Activated T-cell treated with anti-CD3 and anti-CD28 coated beads, Interleukin-2, amount 50 U/mL, for 24 hours (primary cell): Measurements from ENCODE around the gene METTL15.
"Not testable (repeated sequence)": the region's sequence is repeated elsewhere in the genome, so short reads cannot be mapped to it uniquely, and the experiment has no call there.

ENCODE experiments used
- DNase-seq: peaks from one replicate; pipeline ENCODE4 v3.0.0-alpha.2; 2020
- H3K27ac Mint-ChIP-seq: 2 replicates; pipeline ENCODE4 v1.8.0; 2020; ENCODE audit warnings: mild to moderate bottlenecking, mixed read lengths
- H3K27me3 Mint-ChIP-seq: 2 replicates; pipeline ENCODE4 v1.8.0; 2020; ENCODE audit warnings: mixed read lengths
- H3K36me3 Mint-ChIP-seq: 2 replicates; pipeline ENCODE4 v1.8.0; 2020; ENCODE audit warnings: low read depth, mixed read lengths
- H3K4me1 Mint-ChIP-seq: 2 replicates; pipeline ENCODE4 v1.8.0; 2020; ENCODE audit warnings: low read depth, mixed read lengths
- H3K4me3 Mint-ChIP-seq: 2 replicates; pipeline ENCODE4 v1.8.0; 2020; ENCODE audit warnings: mild to moderate bottlenecking, moderate library complexity, mixed read lengths
- H3K9me3 Mint-ChIP-seq: 2 replicates; pipeline ENCODE4 v1.8.0; 2020; ENCODE audit warnings: mixed read lengths

METTL15 gene

DNA sequence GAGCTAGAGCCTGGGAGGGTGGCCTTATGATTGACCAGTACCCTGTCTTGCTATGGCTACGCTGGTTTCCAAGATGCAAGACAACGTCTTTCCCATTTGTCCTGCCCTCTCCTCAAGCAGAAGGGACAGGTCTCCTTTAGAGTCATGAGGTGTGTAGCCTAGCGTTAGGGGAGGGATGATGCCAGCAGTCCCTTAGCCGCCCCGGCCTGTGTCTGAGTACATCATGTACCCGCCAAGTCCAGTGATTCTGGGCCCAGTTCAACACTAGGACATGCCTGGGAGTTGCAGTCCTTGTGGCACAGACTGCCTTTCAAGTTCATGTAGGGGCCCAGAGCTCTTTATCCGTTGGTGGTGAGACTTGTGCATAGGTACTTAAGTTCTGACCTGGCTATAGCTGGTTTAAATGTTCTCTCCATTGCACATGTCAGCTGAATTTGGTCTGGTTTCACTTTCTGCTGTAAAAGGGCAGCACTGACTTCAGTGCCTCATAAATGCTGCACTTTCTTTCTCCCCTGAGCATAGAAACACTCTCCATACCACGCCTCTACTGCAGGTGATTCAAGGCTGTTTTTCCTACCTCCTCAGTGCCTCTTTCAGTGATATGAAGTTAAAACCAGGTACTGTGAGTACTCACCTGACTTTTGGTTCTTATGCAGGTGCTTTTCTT lies 151.1 kb downstream of the METTL15 start:
- Mint-ChIP-seq H3K9me3 (peaks cover 14% of the 10 kb centered on the region), H3K27me3 (no peaks in the 10 kb centered on the region), H3K4me3 (no peak overlapping the region), H3K36me3 (peaks cover 68% of the 10 kb centered on the region), H3K27ac (no peak overlapping the region), H3K4me1 (no peaks in the 10 kb centered on the region)
- no peak for DNase-seq

DNA sequence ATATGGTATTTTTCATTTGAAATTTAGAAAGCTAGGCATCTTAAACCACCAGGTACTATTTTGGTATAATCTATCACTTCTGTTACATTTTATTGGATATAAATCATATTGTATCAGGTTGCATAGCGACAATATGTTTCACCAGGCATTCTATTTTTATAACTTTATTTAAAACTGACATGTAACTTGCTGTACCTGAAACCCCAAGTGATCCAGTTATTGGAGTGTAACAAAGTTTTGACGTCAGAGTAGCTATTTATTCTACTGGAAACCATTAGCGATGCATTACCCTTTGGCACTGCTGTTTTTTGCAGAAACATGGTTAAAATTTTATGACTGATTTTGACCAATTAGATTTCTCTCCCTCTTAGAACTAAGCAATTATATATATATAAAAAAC lies 160.7 kb downstream of the METTL15 start:
- peaks cover 24% of the 10 kb centered on the region for H3K9me3 Mint-ChIP-seq

DNA sequence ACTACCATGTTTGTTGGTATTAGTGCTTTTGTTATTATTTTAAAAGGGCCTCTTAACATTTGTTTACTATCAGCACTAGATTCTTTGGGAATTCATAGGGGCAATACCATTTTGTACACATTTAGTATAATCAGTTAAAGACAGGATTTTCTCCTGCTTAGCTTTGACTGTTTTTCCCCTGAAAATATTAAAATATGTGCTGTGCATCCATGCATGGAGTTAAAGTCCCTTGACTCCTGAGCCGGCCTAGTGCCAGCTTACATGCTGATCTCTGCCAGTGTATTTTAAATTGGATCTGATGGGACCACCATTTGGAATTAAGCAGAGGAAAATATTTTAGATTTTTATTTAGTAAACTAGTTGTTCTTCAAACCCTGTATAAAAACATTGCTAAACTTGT lies 161.4 kb downstream of the METTL15 start:
- H3K27ac Mint-ChIP-seq: no peak overlapping the region
- peaks cover 44% of the 10 kb centered on the region for H3K36me3 Mint-ChIP-seq
- no peaks in the 10 kb centered on the region for H3K27me3 Mint-ChIP-seq
- H3K4me3 Mint-ChIP-seq: no peak overlapping the region
- no peaks in the 10 kb centered on the region for H3K4me1 Mint-ChIP-seq
- no peak for DNase-seq
- peaks cover 24% of the 10 kb centered on the region for H3K9me3 Mint-ChIP-seq

More for the DNA sequence above, 160.7 kb downstream of the METTL15 start:
- H3K27me3 Mint-ChIP-seq: no peaks in the 10 kb centered on the region
- no peak overlapping the region for H3K4me3 Mint-ChIP-seq
- no peaks in the 10 kb centered on the region for H3K4me1 Mint-ChIP-seq
- H3K36me3 Mint-ChIP-seq: peaks cover 50% of the 10 kb centered on the region
- no peak for DNase-seq
- no peak overlapping the region for H3K27ac Mint-ChIP-seq

DNA sequence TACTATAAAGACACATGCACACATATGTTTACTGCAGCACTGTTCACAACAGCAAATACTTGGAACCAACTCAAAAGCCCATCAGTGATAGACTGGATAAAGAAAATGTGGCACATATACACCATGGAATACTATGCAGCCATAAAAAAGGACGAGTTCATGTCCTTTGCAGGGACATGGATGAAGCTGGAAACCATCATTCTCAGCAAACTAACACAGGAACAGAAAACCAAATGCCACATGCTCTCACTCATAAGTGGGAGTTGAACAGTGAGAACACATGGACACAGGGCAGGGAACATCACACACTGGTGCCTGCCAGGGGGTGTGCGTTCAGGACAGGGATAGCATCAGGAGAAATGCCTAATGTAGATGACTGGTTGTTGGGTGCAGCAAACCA lies 164.1 kb downstream of the METTL15 start:
- H3K4me1 Mint-ChIP-seq, H3K27ac Mint-ChIP-seq, H3K4me3 Mint-ChIP-seq, DNase-seq, H3K27me3 Mint-ChIP-seq: not testable (repeated sequence)
- Mint-ChIP-seq H3K36me3 (peaks cover 28% of the 10 kb centered on the region), H3K9me3 (peaks cover 10% of the 10 kb centered on the region)

DNA sequence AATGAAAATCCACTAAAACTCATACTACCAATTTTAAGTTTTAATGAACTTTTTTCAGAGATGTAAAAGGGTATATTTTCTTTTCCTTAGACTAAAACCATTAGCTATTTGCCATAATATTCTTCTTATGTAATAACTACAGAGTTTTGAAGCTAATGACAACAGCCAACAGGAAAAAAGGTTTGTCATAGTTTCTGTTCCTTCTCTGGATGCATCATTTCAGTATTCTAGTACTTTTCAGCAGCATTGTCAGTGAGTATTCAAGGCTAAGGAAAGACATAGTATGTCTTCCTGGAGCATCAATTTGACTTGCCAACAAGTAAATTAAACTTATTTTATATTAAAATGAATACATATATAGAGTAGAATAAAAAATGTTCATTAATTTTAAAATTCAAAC lies 166.0 kb downstream of the METTL15 start:
- DNase-seq: no peak
- H3K36me3 Mint-ChIP-seq: peaks cover 34% of the 10 kb centered on the region
- H3K27me3 Mint-ChIP-seq: no peaks in the 10 kb centered on the region
- peaks cover 10% of the 10 kb centered on the region for H3K9me3 Mint-ChIP-seq
- no peak overlapping the region for H3K4me3 Mint-ChIP-seq
- H3K27ac Mint-ChIP-seq: no peak overlapping the region
- no peaks in the 10 kb centered on the region for H3K4me1 Mint-ChIP-seq

DNA sequence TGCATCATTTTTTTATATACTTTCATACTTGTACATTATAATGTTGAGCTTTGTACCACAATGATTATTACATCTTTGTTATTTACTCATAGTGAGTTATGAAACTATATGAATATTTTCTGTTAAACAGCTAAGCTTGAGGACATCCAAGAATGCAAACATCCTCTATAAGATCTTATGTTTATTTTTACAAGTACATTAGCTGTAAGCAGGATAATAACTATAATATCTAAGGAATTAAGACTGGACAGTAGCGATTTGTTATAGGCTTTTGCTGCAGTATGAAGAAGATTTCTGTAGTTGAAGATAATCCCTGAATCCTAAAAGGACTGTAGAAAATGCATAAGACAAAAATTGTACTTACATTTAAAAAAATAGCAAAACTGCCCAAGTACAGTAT lies 176.0 kb downstream of the METTL15 start:
- H3K9me3 Mint-ChIP-seq: peaks cover 6% of the 10 kb centered on the region
- H3K27ac Mint-ChIP-seq: no peak overlapping the region
- peaks cover 22% of the 10 kb centered on the region for H3K36me3 Mint-ChIP-seq
- H3K4me1 Mint-ChIP-seq: peaks cover 2% of the 10 kb centered on the region
- no peak for DNase-seq
- H3K4me3 Mint-ChIP-seq: no peak overlapping the region
- no peaks in the 10 kb centered on the region for H3K27me3 Mint-ChIP-seq

DNA sequence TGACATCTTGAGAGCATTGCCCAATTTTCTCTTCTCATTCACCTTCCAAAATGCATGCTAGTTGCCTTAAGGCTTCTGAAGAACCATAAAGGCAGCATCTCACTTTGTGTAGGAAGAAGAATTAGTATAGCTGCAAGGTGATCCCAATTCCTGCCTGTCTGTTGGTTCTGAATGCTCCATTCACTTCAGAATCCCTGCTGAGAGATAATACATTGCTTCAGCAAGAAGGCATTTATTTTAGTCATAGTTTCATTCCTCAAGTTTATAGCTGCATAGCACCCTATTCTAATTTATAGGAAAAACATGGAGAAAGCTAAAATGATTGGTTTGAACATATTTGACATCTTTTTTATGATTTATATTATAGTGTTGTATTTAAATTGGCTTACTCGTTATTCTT lies 181.3 kb downstream of the METTL15 start:
- H3K36me3 Mint-ChIP-seq: peaks cover 50% of the 10 kb centered on the region
- H3K4me1 Mint-ChIP-seq: no peaks in the 10 kb centered on the region
- H3K4me3 Mint-ChIP-seq: no peak overlapping the region
- no peak for DNase-seq
- no peak overlapping the region for H3K27ac Mint-ChIP-seq
- no peaks in the 10 kb centered on the region for H3K9me3 Mint-ChIP-seq
- no peaks in the 10 kb centered on the region for H3K27me3 Mint-ChIP-seq

DNA sequence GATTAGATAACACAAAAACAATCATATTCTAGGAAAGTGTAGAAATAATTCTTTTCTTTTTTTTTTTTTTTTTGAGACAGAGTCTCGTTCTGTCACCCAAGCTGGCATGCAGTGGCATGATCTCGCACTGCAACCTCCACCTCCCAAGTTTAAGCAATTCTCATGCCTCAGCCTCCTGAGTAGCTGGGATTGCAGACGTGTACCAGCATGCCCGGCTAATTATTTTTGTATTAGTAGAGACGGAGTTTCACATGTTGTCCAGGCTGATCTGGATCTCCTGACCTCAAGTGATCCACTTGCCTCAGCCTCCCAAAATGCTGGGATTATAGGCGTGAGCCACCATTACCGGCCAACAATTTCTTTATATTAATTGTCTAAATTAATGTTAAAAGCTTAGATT lies 182.8 kb downstream of the METTL15 start:
- not testable (repeated sequence) for H3K9me3 Mint-ChIP-seq, H3K27ac Mint-ChIP-seq, H3K4me1 Mint-ChIP-seq, H3K4me3 Mint-ChIP-seq, DNase-seq, H3K27me3 Mint-ChIP-seq
- peaks cover 63% of the 10 kb centered on the region for H3K36me3 Mint-ChIP-seq

DNA sequence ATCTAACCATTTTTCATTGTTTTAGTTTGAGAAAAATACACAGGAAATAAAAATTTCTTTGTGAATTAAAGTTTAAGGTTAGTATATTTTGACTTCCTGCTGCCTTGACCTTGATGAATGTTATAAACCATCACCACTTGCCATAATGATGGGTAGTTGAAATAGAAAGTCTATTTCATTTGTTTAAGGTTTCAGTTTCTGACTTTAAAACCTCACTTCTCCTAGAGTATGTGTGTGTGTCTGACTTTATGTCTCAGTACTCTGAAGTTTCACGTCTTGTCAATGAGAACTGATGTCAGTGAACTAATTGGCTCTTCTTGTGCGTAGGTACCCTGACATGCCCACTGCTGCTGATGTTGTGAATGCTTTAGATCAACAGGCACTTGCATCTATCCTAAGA lies 188.2 kb downstream of the METTL15 start:
- H3K36me3 Mint-ChIP-seq: peaks cover 74% of the 10 kb centered on the region
- no peaks in the 10 kb centered on the region for H3K4me1 Mint-ChIP-seq
- H3K27me3 Mint-ChIP-seq: no peaks in the 10 kb centered on the region
- H3K27ac Mint-ChIP-seq: no peak overlapping the region
- no peak for DNase-seq
- H3K9me3 Mint-ChIP-seq: no peaks in the 10 kb centered on the region
- H3K4me3 Mint-ChIP-seq: no peak overlapping the region

DNA sequence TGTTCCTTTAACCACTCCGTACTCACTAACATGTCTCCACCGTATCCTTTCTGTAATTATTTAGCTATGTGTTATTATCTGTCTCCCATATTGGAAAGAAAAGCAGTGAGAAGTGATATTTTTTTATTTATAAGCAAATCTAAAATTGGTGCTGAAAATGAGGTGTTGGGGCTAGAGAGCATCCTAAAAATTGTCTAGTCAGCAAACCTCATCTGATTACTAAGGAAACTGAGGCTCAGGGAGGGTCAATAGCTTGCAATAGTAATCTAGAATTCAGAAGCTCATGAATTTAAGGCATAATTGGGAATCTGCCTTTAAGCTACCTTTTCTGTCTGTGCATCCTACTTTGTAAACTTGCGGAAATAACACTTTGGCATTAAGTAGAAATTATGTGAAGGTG lies 190.0 kb downstream of the METTL15 start:
- no peaks in the 10 kb centered on the region for H3K27me3 Mint-ChIP-seq
- no peaks in the 10 kb centered on the region for H3K4me1 Mint-ChIP-seq
- no peak for DNase-seq
- peaks cover 73% of the 10 kb centered on the region for H3K36me3 Mint-ChIP-seq
- H3K9me3 Mint-ChIP-seq: no peaks in the 10 kb centered on the region
- no peak overlapping the region for H3K27ac Mint-ChIP-seq
- no peak overlapping the region for H3K4me3 Mint-ChIP-seq

DNA sequence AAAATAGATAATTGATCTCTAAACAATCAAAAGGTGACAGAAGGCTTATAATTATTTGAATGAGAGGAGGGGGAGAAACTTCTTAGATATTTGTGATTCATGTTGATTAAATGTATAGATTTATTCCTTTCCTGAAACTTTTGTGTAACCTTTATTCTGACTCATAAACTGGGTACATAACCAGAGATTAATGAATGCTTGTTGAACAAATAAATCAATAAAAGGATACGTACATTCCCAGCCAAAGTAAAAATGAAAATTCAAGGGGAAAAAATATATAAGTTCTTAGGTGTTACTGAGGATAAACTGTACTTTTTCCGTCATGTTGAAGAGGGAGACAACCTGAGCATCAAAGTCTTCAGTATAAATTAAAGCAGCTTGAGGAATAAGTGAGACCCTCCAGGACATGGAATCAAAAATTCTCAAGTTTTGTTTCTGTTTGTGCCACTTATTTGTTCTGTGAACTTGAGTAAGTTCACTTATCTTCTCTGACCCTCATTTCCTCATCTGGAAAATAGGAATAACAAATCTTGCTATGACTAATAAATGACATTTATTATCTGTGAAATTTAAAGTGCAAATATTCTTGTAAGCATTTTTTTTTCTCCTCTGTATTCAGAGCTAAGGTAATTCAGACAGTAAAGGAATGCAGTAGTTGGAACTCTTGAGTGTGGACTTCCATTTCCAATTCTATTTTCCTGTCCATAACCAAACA lies 195.4 kb downstream of the METTL15 start:
- no peak for DNase-seq
- peaks cover 62% of the 10 kb centered on the region for H3K36me3 Mint-ChIP-seq
- H3K27me3 Mint-ChIP-seq: no peaks in the 10 kb centered on the region
- no peaks in the 10 kb centered on the region for H3K4me1 Mint-ChIP-seq
- H3K9me3 Mint-ChIP-seq: no peaks in the 10 kb centered on the region
- no peak overlapping the region for H3K4me3 Mint-ChIP-seq
- H3K27ac Mint-ChIP-seq: no peak overlapping the region

DNA sequence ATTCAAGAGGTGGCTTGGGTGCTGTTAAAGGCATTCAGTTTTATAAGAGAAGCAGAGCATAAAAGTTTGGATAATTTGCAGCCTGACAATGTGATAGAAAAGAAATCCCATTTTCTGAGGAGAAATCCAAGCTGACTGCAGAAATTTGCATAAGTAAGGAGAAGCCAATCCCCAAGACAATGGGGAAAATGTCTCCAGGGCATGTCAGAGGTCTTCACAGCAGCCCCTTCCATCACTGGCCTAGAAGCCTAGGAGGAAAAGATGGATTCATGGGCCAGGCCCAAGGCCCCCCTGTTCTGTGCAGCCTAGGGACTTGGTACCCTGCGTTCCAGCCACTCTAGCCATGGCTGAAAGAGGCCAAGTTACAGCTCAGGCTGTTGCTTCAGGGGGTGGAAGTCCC lies 207.3 kb downstream of the METTL15 start:
- H3K27ac Mint-ChIP-seq: no peak overlapping the region
- H3K9me3 Mint-ChIP-seq: peaks cover 2% of the 10 kb centered on the region
- H3K27me3 Mint-ChIP-seq: no peaks in the 10 kb centered on the region
- H3K4me1 Mint-ChIP-seq: no peaks in the 10 kb centered on the region
- H3K4me3 Mint-ChIP-seq: no peak overlapping the region
- no peak for DNase-seq
- H3K36me3 Mint-ChIP-seq: peaks cover 67% of the 10 kb centered on the region

DNA sequence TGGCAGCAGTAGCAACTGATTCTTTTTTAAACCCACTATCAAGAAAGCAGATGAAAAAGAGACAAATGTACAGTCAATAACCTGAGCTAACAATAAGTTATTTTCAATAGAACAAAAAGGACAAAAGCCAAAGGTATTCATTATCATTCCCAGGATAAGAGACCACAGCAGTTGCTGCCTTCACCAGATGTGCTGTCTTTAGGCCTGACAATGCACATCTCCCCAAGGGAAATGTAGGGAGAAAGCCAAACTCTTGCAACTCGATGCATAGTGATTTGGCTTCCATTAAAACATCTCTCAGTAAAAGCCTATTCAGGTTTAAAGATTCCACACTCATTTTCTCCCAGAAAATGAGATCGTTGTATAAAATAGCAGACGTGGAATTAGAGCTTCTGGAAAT lies 210.7 kb downstream of the METTL15 start:
- Mint-ChIP-seq H3K9me3 (peaks cover 2% of the 10 kb centered on the region), H3K4me3 (no peak overlapping the region), H3K36me3 (peaks cover 55% of the 10 kb centered on the region), H3K27me3 (no peaks in the 10 kb centered on the region), H3K27ac (no peak overlapping the region), H3K4me1 (no peaks in the 10 kb centered on the region)
- DNase-seq: no peak

DNA sequence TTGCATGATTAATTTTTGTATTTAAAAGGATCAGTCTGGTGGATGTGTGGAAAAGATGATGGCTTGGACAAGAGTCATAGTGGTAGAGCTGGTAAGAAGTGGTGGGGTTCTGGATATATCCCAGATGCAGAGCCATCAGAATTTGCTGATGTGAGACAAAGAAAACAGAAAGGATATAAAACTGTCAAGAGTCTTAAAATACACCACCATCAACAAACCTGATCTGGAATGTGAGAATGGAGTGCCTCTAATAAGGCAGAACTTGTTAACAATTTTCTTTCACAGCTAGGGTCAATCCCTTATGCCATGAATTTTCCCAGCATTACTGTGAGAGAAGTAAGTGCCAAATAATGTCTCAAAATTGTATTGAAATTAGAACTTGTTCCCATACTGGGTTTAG lies 215.4 kb downstream of the METTL15 start:
- Mint-ChIP-seq H3K4me1 (no peaks in the 10 kb centered on the region), H3K9me3 (peaks cover 6% of the 10 kb centered on the region), H3K27ac (no peak overlapping the region), H3K36me3 (peaks cover 45% of the 10 kb centered on the region), H3K27me3 (no peaks in the 10 kb centered on the region), H3K4me3 (no peak overlapping the region)
- DNase-seq: no peak

DNA sequence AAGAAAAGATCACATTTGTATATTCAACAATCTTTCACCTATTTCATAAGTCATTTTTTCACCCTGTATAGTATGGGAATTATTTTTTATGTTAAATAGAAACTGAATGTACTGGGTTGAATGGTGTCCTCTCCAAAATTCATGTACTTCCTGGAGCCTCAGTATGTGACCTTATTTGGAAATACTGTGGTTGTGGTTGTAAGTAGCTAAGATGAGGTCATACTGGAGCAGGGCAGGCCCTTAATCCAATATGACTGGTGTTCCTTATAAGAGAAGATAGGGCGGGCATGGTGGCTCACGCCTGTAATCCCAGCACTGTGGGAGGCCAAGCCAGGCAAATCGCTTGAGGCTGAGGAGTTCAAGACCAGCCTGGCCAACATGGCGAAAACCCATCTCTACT lies 224.2 kb downstream of the METTL15 start:
- not testable (repeated sequence) for H3K4me1 Mint-ChIP-seq, H3K27me3 Mint-ChIP-seq, H3K27ac Mint-ChIP-seq, DNase-seq, H3K4me3 Mint-ChIP-seq
- Mint-ChIP-seq H3K36me3 (peaks cover 22% of the 10 kb centered on the region), H3K9me3 (peaks cover 10% of the 10 kb centered on the region)
